H1 (cell line): Measurements from ENCODE around the gene KIF22. TPM values are rescaled to one million over a fixed set of nuclear protein-coding genes. Genes with fewer than 3 reads are reported as not detected.

Experiments used
- CTCF ChIA-PET: fragments of 300-600 bp; sonication (Branson Sonifier 250); formaldehyde crosslinking; loops from one replicate; lab custom pipeline; 2021; ENCODE audit not compliant: partially characterized antibody; lab: Charles Lee
- POLR2A ChIA-PET: fragments of 300-600 bp; sonication (Branson Sonifier 250); formaldehyde crosslinking; loops from one replicate; lab custom pipeline; 2021; ENCODE audit warnings: inconsistent platforms; ENCODE audit not compliant: partially characterized antibody; lab: Charles Lee
- DNase-seq, 2 experiments: peaks; one replicate each; pipeline versions ENCODE4 v3.0.0 to v3.0.0-alpha.2; 2010 to 2022; ENCODE audit warnings: low spot score in 2 of 2, low read depth in 1 of 2, mixed read lengths in 1 of 2
- FAIRE-seq: peaks from 2 replicates; lab custom pipeline; 2011; peaks lifted over from hg19 to GRCh38; lab: Jason Lieb, UNC
- H2AFZ ChIP-seq: 2 replicates; pipeline ENCODE4 v1.8.1; 2012; ENCODE audit warnings: low read length, inconsistent platforms
- H2AK5ac ChIP-seq: 2 replicates; pipeline ENCODE4 v1.6.1; 2013; ENCODE audit warnings: low read depth, low read length
- H2BK120ac ChIP-seq: replicated peaks from 2 replicates; pipeline ENCODE3; 2013; ENCODE audit warnings: low read depth, low read length, inconsistent platforms
- H2BK12ac ChIP-seq: 2 replicates; pipeline ENCODE4 v1.6.1; 2013; ENCODE audit warnings: low read depth, low read length
- H2BK15ac ChIP-seq: 2 replicates; pipeline ENCODE4 v1.6.1; 2013; ENCODE audit warnings: low read length
- H2BK20ac ChIP-seq: 2 replicates; pipeline ENCODE4 v1.6.1; 2013; ENCODE audit warnings: low read length
- H2BK5ac ChIP-seq: 2 replicates; pipeline ENCODE4 v1.6.1; 2013; ENCODE audit warnings: low read depth, low read length
- H3K14ac ChIP-seq: 2 replicates; pipeline ENCODE4 v1.6.1; 2013; ENCODE audit warnings: inconsistent platforms; ENCODE audit not compliant: insufficient read length
- H3K18ac ChIP-seq: 2 replicates; pipeline ENCODE4 v1.6.1; 2013; ENCODE audit warnings: low read length; ENCODE audit errors: extremely low read depth
- H3K23ac ChIP-seq: 2 replicates; pipeline ENCODE4 v1.6.1; 2013; ENCODE audit warnings: inconsistent platforms; ENCODE audit not compliant: insufficient read length
- H3K23me2 ChIP-seq: 2 replicates; pipeline ENCODE4 v1.6.1; 2013; ENCODE audit warnings: low read depth, low read length
- H3K27ac ChIP-seq: 2 replicates; pipeline ENCODE4 v1.6.1; 2011; ENCODE audit warnings: low read depth, low read length, inconsistent platforms
- H3K27me3 ChIP-seq, 4 experiments: replicated peaks in 1 of 4; 1 replicate in 1 of 4; 2 replicates in 3 of 4; pipeline versions ENCODE4 v1.6.1 to v1.8.1; 2011 to 2013; ENCODE audit warnings: low read length in 3 of 4, mild to moderate bottlenecking in 3 of 4, inconsistent platforms in 2 of 4, mixed read lengths in 2 of 4, moderate library complexity in 1 of 4; ENCODE audit not compliant: control insufficient read depth in 3 of 4, insufficient read depth in 3 of 4; ENCODE audit errors: extremely low read depth in 1 of 4
- H3K36me3 ChIP-seq, 4 experiments: 2 replicates each; pipeline versions ENCODE4 v1.6.1 to v1.8.1; 2011 to 2013; ENCODE audit warnings: mild to moderate bottlenecking in 4 of 4, low read length in 3 of 4, moderate library complexity in 2 of 4, control low read depth in 1 of 4, inconsistent platforms in 1 of 4; ENCODE audit not compliant: insufficient read depth in 4 of 4, control insufficient read depth in 2 of 4
- H3K4ac ChIP-seq: replicated peaks from 2 replicates; pipeline ENCODE3; 2013; ENCODE audit warnings: low read length, low read depth, mixed read lengths, inconsistent platforms; ENCODE audit not compliant: insufficient read length
- H3K4me1 ChIP-seq, 4 experiments: replicated peaks in 1 of 4; 1 replicate in 1 of 4; 2 replicates in 3 of 4; pipeline versions ENCODE4 v1.6.1 to v1.8.1; 2011 to 2013; ENCODE audit warnings: low read length in 3 of 4, inconsistent platforms in 2 of 4, mixed read lengths in 1 of 4; ENCODE audit not compliant: insufficient read depth in 4 of 4, control insufficient read depth in 3 of 4
- H3K4me2 ChIP-seq, 2 experiments: 2 replicates each; pipeline versions ENCODE4 v1.6.1 to v1.8.1; 2011 to 2013; ENCODE audit warnings: low read depth in 2 of 2, low read length in 2 of 2, control low read depth in 1 of 2, inconsistent platforms in 1 of 2, mild to moderate bottlenecking in 1 of 2; ENCODE audit not compliant: insufficient read depth in 1 of 2
- H3K4me3 ChIP-seq, 4 experiments: fragments of 200-600, 300-600 bp in 1 of 4; sonication (generic), shearing (Covaris generic), sonication (Bioruptor Twin) in 1 of 4; 2 replicates each; pipeline versions ENCODE4 v1.5.1 to v1.8.1; 2011 to 2016; ENCODE audit warnings: low read length in 4 of 4, low read depth in 3 of 4, control low read depth in 2 of 4, inconsistent platforms in 2 of 4, mild to moderate bottlenecking in 2 of 4, mixed read lengths in 1 of 4, moderate library complexity in 1 of 4; ENCODE audit not compliant: insufficient read depth in 2 of 4; ENCODE audit errors: extremely low read depth in 1 of 4
- H3K56ac ChIP-seq: replicated peaks from 2 replicates; pipeline ENCODE3; 2013; ENCODE audit warnings: low read depth, mild to moderate bottlenecking, mixed read lengths, low read length, inconsistent platforms; ENCODE audit not compliant: insufficient read length
- H3K79me1 ChIP-seq: 2 replicates; pipeline ENCODE4 v1.6.1; 2013; ENCODE audit warnings: low read depth, low read length, control low read depth
- H3K79me2 ChIP-seq, 2 experiments: 2 replicates each; pipeline versions ENCODE4 v1.6.1 to v1.8.1; 2012 to 2013; ENCODE audit warnings: low read length in 2 of 2, mild to moderate bottlenecking in 2 of 2, inconsistent platforms in 1 of 2; ENCODE audit not compliant: insufficient read depth in 2 of 2, control insufficient read depth in 1 of 2
- H3K9ac ChIP-seq, 4 experiments: replicated peaks in 1 of 4; 1 replicate in 1 of 4; 2 replicates in 3 of 4; pipeline versions ENCODE4 v1.6.1 to v1.8.1; 2011 to 2013; ENCODE audit warnings: low read depth in 3 of 4, low read length in 3 of 4, control low read depth in 2 of 4, mild to moderate bottlenecking in 2 of 4, moderate library complexity in 2 of 4, inconsistent platforms in 1 of 4; ENCODE audit errors: extremely low read depth in 1 of 4
- H3K9me3 ChIP-seq, 2 experiments: 2 replicates each; pipeline versions ENCODE4 v1.6.1 to v1.8.1; 2012 to 2013; ENCODE audit warnings: mild to moderate bottlenecking in 2 of 2, moderate library complexity in 2 of 2, control low read depth in 1 of 2, inconsistent platforms in 1 of 2, low read depth in 1 of 2, low read length in 1 of 2, mixed read lengths in 1 of 2; ENCODE audit not compliant: insufficient read depth in 2 of 2
- H4K20me1 ChIP-seq, 2 experiments: replicated peaks in 1 of 2; 2 replicates each; pipeline versions ENCODE3 to v1.8.1; 2011 to 2013; ENCODE audit warnings: inconsistent platforms in 2 of 2, low read length in 2 of 2, mild to moderate bottlenecking in 1 of 2; ENCODE audit not compliant: insufficient read depth in 2 of 2, control insufficient read depth in 1 of 2
- H4K5ac ChIP-seq: 2 replicates; pipeline ENCODE4 v1.6.1; 2013; ENCODE audit warnings: low read length, low read depth, mixed read lengths, inconsistent platforms; ENCODE audit not compliant: insufficient read length
- H4K8ac ChIP-seq: 2 replicates; pipeline ENCODE4 v1.8.0; 2013; ENCODE audit warnings: mild to moderate bottlenecking, moderate library complexity, low read length, inconsistent platforms; ENCODE audit not compliant: insufficient read depth; ENCODE audit errors: extremely low read depth
- H4K91ac ChIP-seq: replicated peaks from 2 replicates; pipeline ENCODE3; 2013; ENCODE audit warnings: low read length, mixed read lengths, inconsistent platforms; ENCODE audit not compliant: insufficient read length
- CREB1 ChIP-seq: IDR thresholded peaks from 2 replicates; pipeline ENCODE4 v1.6.1; 2012; ENCODE audit warnings: inconsistent platforms
- CTCF ChIP-seq, 3 experiments: IDR thresholded peaks; 1 replicate in 2 of 3; 2 replicates in 1 of 3; pipeline versions ENCODE4 v1.5.1 to v1.6.1; 2011; ENCODE audit warnings: low read length in 3 of 3, mild to moderate bottlenecking in 3 of 3, inconsistent platforms in 2 of 3, low read depth in 1 of 3, moderate library complexity in 1 of 3; ENCODE audit not compliant: insufficient read depth in 1 of 3; ENCODE audit errors: control extremely low read depth in 1 of 3
- JUN ChIP-seq: IDR thresholded peaks from 2 replicates; pipeline ENCODE4 v1.6.1; 2011; ENCODE audit warnings: low read depth, mild to moderate bottlenecking, improper control_type of control experiment, low read length
- SRF ChIP-seq: IDR thresholded peaks from 2 replicates; pipeline ENCODE4 v1.6.1; 2011; ENCODE audit warnings: mild to moderate bottlenecking, low read depth, low read length, moderate library complexity
- WGBS, 2 experiments: shearing (Covaris generic) in 1 of 2; methylation state at CpG; one replicate each; pipeline versions ENCODE4 v1.1.6 to v1.1.7; 2013 to 2015; ENCODE audit warnings: low lambda C conversion rate in 2 of 2, mixed read lengths in 2 of 2, inconsistent platforms in 1 of 2, low coverage in 1 of 2, missing lambda C conversion rate in 1 of 2; ENCODE audit not compliant: insufficient replicate concordance in 2 of 2, insufficient coverage in 1 of 2, insufficient read length in 1 of 2; ENCODE audit errors: extremely low coverage in 1 of 2, missing lambda C conversion rate in 1 of 2; 5-methylcytosine and 5-hydroxymethylcytosine counted together
- polyA plus RNA-seq, 7 experiments: library from polyadenylated mRNA; depleted of rRNA in 3 of 7; stranded (reverse) in 5 of 7; unstranded in 2 of 7; fragments of >200 nt in 5 of 7; fragments of 200-250 nt in 2 of 7; gene quantifications; 1 replicate in 5 of 7; 2 replicates in 1 of 7; 4 replicates in 1 of 7; pipeline versions ENCODE4 v1.2.1 to v1.2.3, GENCODE V29; 2011 to 2013; ENCODE audit warnings: missing spikeins in 2 of 7, mixed read lengths in 2 of 7
- total RNA-seq: library from RNA; stranded (reverse); fragmentation: NEBNext Ultra II Directional; extraction: Animal tissue kit (Norgen Biotek cat#: 25700); gene quantifications from 2 replicates; pipeline ENCODE4 v1.2.1, GENCODE V29; 2021

Gene KIF22
- total and polyA plus RNA-seq, 2 of the 8 experiments (the other 6 are each of a cell fraction or from before 2014, with no cell fraction given): 139 to 142 TPM

- Histone ChIP-seq H4K5ac (no peak overlapping the region), H2BK15ac (no peak overlapping the region), H3K79me2 (no peaks in the 10 kb centered on the region), H3K4me3 (no peak overlapping the region), H2BK120ac (no peak overlapping the region), H3K79me1 (no peaks in the 10 kb centered on the region), H3K9me3 (no peaks in the 10 kb centered on the region), H3K4ac (no peak overlapping the region), H3K27ac (no peak overlapping the region), H3K14ac (no peak overlapping the region), H3K4me2 (no peak overlapping the region), H2BK20ac (no peak overlapping the region), H3K23me2 (no peaks in the 10 kb centered on the region), H3K9ac (no peak overlapping the region), H4K8ac (no peak overlapping the region), H3K4me1 (peaks cover 0 to 2% (median 0%) of the 10 kb centered on the region in 4 experiments; a peak in 1 of 7 replicates), H2BK5ac (no peak overlapping the region), H3K23ac (no peak overlapping the region), H3K56ac (no peak overlapping the region), H2AK5ac (no peak overlapping the region)
- CTCF ChIA-PET: interaction anchor here (0.6 to 3.6 kb wide), 7 partner anchors 9 to 127 kb away, joined by 3 to 27 read pairs (median 3); partner anchors contain the start of gene CDIPT
- 95% methylated on average over 5 of the region's 5 CpGs; no CpG with 5 or more reads in 1 of the 2 experiments for WGBS, 2 experiments
- POLR2A ChIA-PET: interaction anchor here (1.0 to 3.0 kb wide), 4 partner anchors 9 to 18 kb away, joined by 4 to 16 read pairs (median 8); partner anchors contain the start of gene PAGR1
- TF ChIP-seq SRF: no peak
- no peak for TF ChIP-seq CTCF (IDR thresholded peaks at IDR 0.05; ENCODE audit: control extremely low read depth in 1 of 3, insufficient read depth in 1 of 3, low read depth in 1 of 3, low read length in 3 of 3)
- no peak for TF ChIP-seq JUN
- no peak for TF ChIP-seq CREB1
- TF ChIP-seq, all 59 proteins: peak for 0
- Histone ChIP-seq H4K20me1 (no peaks in the 10 kb centered on the region), H3K18ac (no peak overlapping the region), H3K36me3 (no peaks in the 10 kb centered on the region), H2AFZ (no peak overlapping the region), H3K27me3 (0 out of 7 replicates have a peak, but pooled peaks cover 0 to 3% (median 0%) of the 10 kb centered on the region in 4 experiments), H2BK12ac (no peak overlapping the region), H4K91ac (no peak overlapping the region)
- FAIRE-seq: no peak
- DNase-seq: no peak
Measured at GRCh38 chr16:29834079-29834478, 43.5 kb downstream of the KIF22 start.
